Stromal cell of bone marrow (primary cell): ENCODE results near the gene CLEC17A.

Source experiments
- DNase-seq: peaks from one replicate; pipeline ENCODE4 v3.0.0-alpha.2; 2012; ENCODE audit warnings: low read depth

The CLEC17A gene

GRCh38 chr19:14654786-14655560 lies 72.1 kb downstream of the CLEC17A start:
- DNase-seq: no peak

GRCh38 chr19:14655726-14656125 lies 72.8 kb downstream of the CLEC17A start:
- DNase-seq: no peak

GRCh38 chr19:14659874-14660489 lies 77.1 kb downstream of the CLEC17A start:
- no peak for DNase-seq

DNA sequence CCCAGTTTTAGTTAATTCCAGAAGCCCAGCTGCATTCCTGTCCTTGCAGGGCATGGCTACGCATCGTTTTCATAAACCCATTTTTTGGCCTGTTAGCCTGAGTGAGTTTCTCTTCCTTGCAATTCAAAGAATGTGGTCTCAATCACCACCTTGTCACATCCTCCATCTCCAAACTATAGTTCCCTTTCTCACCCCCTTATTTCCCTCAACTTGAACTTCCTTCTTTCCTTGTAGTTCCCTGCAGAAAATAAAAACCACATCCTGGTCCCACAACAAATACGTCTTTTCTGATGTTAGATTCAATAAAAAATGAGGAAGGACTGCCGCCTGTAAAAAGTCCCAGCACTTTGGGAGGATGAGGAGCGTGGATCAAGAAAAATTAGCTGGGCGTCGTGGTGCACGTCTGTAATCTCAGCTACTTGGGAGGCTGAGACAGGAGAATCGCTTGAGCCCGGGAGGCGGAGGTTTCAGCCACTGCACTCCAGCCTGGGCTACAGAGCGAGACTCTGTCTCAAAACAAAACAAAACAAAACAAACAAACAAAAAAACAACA lies 78.6 kb downstream of the CLEC17A start:
- DNase-seq: no peak
